ENCODE data around the gene IL17RD.
A peak's percentile ranks its signal among the peaks of the same experiment; 100 is the strongest.

Gene IL17RD

GRCh38 chr3:57128826-57129667 lies 36.1 kb downstream of the IL17RD start:
- DNase-seq = no peak

- DNase-seq = no peak
Observed at GRCh38 chr3:57127891-57128518, 37.1 kb downstream of the IL17RD start.

GRCh38 chr3:57126244-57126643 lies 38.9 kb downstream of the IL17RD start:
- DNase-seq = no peak

GRCh38 chr3:57120451-57121174 lies 44.5 kb downstream of the IL17RD start:
- DNase-seq = no peak

GRCh38 chr3:57120040-57120439 lies 45.1 kb downstream of the IL17RD start:
- DNase-seq = no peak

- no peak for DNase-seq
Observed at GRCh38 chr3:57118254-57118653, 46.9 kb downstream of the IL17RD start.

- DNase-seq = no peak
Observed at GRCh38 chr3:57116501-57116900, 48.7 kb downstream of the IL17RD start.

GRCh38 chr3:57112206-57112605 lies 52.9 kb downstream of the IL17RD start:
- DNase-seq = no peak

- no peak for DNase-seq
Observed at GRCh38 chr3:57110798-57111197, 54.4 kb downstream of the IL17RD start.

- DNase-seq = no peak
Observed at GRCh38 chr3:57110214-57110613, 54.9 kb downstream of the IL17RD start.

- DNase-seq = no peak
Observed at GRCh38 chr3:57109437-57110199, 55.5 kb downstream of the IL17RD start.

- no peak for DNase-seq
Observed at GRCh38 chr3:57108684-57109083, 56.5 kb downstream of the IL17RD start.

- DNase-seq = no peak
Observed at GRCh38 chr3:57105585-57105984, 59.6 kb downstream of the IL17RD start.

GRCh38 chr3:57100046-57100695 lies 65.0 kb downstream of the IL17RD start:
- DNase-seq = peak; percentile 9 to 34 (median 14)

- DNase-seq = no peak
Observed at GRCh38 chr3:57098418-57099310, 66.5 kb downstream of the IL17RD start.

- no peak for DNase-seq
Observed at GRCh38 chr3:57097536-57097935, 67.6 kb downstream of the IL17RD start.

GRCh38 chr3:57095363-57095762 lies 69.8 kb downstream of the IL17RD start:
- DNase-seq = no peak

GRCh38 chr3:57094575-57094974 lies 70.6 kb downstream of the IL17RD start:
- no peak for DNase-seq

GRCh38 chr3:57093971-57094535 lies 71.1 kb downstream of the IL17RD start:
- DNase-seq = no peak

- no peak for DNase-seq
Observed at GRCh38 chr3:57093489-57093888, 71.7 kb downstream of the IL17RD start.

All from activated CD4-positive, CD25-positive, alpha-beta regulatory T cell (primary cell).